DMS114 treated with DMSO at 0.1 percent for 48 hours (cell line): Measurements from ENCODE around the gene TPCN2.

ENCODE experiments used
- DNase-seq: peaks from one replicate; lab custom pipeline; 2025; ENCODE audit not compliant: unreplicated experiment; lab: John Stamatoyannopoulos, UW

The TPCN2 gene

DNA sequence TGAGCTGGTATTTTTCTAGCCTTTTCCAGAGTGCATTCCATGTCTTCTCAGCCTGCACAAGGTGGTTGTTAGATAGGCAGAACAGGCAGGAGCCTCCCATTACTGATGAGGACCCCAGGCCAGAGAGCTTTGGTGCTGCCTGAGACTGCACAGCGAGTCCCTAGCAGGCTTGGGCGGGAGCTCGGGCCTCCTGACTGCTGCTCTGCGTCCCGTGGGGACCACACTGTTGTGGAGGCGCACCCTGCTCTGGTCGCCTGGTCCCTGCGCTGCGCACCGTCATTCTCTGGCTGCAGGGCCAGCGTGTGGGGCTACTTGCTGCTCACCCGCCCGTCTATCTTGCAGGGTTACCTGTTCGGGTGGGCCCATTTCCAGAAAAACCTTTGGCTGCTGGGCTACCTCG is 8.5 kb downstream of the TPCN2 start:
- no peak for DNase-seq

DNA sequence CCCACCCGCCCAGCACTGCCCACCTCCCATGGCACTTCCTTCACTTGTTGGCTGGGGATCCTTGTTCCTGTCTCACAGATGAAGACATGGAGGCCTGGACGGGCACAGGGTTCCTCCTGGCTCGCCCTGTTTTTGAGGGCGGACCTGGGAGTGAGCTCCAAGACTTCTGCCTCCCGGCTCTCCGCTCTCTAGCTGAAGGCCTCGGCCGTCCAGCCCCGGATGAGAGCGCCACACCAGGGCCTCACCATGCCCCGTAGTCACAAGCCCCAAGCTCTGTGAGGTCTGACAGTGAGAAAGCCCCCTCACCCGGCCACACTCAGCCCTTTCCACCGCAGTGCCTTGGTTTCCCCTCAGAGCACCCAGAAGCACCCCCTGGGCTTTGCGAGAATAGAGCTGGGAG is 9.1 kb downstream of the TPCN2 start:
- no peak for DNase-seq

DNA sequence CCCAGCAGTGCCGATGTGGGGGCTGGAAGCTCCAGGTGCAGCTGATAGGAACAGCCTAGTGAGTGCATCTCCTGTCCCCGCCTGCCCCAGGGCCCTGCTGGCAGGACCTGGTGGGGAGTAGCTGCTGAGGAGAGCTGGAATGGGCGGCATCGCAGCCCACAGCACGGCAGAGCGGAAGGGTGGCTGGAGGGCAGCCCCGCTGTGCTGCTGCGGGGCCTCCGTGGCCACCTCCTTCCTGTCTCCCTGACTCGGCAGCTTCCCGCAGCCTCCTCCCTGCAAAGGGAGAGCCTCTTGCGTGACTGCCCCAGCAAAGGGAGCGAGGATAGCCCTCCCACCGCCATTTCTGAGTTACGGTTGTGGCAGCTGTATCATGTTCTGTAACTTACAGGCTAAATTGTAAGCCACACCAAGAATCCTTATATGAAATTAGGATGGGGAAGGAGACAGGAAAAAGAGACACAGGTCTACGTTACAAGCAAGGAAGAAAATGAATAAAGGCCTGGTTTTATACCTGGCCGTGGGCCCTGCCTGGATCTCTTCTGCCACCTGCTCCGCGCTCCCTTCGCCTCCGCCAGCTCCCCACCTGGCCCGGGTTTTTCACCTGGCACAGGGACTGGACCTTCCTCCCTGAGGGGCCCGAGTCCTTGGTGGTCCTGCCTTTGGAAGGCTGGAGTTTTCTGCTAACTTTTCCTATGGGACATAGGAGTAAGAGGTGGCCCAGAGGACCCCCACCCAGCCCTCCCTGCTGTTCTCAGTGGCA is 10.0 kb downstream of the TPCN2 start:
- no peak for DNase-seq

DNA sequence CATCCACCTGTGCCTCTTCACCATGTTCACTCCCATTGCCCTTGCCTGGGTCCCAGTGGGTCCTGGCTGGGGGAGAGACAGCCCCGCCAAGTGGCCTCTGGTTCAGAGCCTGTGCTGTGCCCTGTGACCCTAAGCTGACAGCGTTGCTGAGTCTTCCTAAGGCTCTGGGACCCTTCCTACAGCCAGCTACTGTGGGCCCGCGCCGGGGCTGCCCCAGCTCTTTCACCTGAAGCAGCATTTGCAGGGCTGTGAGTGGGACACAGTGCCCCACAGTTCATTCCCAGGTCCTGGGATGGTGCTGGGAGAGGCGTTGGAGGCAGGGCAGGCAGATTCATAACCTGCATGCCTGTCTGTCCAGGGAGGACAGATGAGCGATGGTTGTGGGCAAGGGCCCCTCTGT is 10.7 kb downstream of the TPCN2 start:
- no peak for DNase-seq

DNA sequence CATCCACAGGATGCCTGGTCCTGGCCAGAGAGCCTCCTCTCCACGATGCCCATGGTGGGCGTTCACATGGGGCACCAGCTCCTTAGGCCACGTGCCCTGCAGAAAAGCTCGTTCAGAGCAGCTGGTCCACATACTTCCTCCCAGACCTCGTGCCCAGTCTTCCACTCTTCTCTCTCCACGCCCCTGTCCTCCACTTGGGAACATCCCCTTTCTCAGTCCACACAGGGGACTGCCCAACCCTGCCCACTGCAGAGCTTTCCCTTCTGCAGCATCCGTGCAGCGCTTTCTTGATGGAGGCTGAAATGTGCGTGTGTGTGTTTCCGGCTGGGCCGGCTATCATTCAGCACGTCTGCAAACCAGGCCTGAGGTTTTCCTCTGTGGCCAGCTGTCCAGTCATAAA is 11.3 kb downstream of the TPCN2 start:
- DNase-seq: no peak

DNA sequence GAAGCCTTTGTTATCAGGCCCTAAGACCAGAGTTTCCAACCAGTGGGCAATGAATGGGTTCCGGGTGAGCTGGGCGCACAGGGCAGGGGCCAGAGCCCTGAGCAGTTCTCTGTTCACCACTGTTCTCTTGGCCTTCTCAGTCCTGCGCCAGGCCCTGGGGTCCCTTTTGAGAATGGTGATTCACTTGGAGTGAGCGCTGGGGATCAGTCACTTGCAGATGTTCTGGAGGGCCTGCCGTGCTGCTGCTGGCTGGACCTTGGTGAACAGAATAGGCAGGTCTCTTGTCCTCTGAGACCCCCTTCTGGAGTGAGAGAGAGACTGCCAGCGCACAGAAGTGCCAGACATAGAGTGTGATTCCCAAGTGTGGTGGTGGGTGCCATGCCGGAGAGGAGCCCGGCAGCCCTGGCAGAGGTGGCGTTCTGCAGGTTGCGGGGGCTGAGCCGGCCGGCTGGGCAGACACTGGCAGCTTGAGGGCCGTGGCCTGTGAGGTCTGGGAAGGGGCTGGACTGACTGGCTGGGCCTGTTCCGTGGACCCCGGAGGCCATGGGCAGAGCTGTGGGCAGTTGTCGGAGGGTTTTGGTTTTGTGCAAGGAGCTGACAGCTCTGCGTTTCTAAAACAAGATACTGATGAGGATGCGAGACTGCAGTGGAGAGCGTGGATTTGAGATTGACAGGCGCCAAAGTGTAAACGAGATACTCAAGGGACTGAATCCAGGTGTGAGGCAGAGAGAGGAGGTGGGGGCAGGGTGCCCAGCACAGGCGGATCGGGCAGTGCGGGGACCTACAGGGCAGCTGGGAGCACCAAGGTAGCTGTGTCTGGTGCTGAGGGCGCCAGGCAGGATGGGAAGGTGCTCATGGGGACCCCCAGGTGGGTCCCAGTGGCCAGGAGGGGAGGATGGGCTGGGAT is 12.3 kb downstream of the TPCN2 start:
- no peak for DNase-seq

DNA sequence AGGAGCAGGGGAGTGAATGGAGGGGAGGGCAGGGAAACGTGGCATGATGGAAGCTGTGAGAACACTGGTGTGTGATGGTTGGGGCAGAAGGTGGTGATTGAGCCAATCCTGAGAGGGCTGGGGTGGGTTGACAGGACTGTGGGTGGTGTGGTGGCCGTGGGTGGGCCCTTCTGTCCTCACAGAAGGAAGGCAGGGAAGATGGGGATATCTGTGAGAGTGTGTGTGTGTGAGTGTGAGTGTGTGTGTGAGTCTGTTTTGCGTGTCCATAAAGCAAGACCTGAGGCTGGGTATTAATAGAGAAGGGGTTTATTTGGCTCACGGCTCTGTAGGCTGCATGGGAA is 13.0 kb downstream of the TPCN2 start:
- DNase-seq: no peak

DNA sequence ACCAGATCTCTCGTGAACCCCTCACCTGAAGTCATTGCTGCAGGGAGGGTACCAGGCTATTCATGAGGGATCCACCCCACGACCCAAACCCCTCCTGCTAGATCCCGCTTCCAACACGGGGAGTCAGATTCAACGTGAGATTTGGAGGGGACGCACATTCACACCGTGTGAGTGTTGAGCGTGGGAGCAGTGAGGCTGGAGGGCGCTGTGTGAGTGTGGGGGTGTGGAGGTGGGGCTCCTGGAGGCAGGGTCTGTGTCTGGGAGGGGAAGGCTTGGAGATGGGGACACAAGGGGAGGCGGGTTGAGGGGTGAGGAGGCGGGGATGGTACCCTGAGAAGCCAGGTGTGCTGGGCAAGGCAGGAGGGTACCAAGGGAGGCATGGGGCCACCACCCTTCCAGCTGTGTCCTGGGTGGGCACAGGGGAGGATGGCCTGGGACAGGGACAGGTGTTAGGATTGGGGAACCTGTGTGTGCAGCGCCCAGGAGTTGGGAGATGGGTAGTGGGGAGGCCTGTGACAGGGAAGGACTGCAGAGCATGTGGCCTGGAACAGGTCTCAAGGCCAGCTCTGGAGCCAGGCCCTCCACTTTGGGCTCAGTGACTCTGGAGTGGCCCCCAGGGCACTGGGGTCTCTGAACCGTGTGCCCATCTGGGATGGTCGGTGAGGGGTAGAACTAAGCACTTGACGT is 13.6 kb downstream of the TPCN2 start:
- no peak for DNase-seq

DNA sequence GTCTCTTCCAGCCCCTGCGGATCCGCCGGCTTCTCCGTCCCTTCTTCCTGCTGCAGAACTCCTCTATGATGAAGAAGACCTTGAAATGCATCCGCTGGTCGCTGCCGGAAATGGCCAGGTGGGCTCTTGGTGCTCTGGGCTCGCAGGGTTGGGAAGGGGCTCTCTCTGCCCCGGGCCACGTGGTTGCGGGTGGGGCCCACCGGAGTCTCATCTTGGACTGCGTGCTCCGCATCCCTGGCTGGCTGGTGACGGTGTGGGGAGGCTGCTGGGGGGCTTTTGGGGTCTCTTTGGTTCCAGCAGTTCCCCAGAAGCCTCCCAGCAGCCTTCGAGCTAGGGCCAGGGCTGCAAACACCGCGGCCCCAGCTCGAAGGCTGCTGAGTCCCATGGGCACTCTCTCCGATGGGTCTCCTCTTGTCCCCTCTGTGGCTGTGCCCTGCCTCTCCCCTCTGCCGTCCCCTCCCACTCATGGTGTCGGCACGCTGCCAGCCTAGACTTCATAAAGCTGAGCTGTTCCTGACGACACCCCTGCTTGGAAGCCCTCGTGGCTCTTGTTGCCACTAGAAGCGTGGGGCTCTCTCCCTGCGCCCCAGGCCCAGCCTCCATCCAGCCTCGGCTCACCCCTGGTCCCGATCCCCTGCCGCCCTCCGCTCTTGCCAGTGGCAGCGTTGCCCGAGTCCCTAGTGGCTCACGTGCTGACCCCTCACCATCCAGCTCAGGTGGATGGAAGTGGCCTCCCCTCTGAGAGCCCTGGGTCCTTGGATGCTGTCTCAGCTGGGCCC is 14.3 kb downstream of the TPCN2 start:
- no peak for DNase-seq

DNA sequence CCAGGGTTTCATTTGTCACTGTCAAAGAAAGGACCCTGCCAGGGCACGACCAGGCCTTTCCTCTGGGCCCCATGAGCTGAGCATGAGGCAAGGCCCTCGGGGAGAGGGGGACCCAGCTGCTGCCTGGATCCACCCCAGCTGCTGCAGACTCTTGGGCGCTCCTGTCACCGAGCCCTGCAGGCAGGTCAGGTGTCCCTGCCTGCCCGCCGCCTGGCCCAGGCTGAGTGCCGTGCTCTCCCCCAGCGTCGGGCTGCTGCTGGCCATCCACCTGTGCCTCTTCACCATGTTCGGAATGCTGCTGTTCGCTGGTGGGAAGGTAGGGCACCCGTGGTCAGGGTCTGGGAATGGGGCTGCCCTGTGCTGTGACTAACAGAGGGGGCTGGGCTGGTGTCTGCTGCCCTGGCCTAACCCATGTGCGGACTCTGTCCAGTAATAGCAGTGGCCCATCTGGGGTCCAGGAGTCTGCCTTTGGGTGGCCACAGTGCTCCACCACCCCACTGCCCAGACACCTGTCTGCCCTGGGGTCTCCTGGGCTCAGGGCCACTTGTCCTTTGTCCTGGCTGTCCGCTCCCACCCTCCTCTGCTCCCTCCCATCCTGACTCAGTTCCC is 15.0 kb downstream of the TPCN2 start:
- no peak for DNase-seq

DNA sequence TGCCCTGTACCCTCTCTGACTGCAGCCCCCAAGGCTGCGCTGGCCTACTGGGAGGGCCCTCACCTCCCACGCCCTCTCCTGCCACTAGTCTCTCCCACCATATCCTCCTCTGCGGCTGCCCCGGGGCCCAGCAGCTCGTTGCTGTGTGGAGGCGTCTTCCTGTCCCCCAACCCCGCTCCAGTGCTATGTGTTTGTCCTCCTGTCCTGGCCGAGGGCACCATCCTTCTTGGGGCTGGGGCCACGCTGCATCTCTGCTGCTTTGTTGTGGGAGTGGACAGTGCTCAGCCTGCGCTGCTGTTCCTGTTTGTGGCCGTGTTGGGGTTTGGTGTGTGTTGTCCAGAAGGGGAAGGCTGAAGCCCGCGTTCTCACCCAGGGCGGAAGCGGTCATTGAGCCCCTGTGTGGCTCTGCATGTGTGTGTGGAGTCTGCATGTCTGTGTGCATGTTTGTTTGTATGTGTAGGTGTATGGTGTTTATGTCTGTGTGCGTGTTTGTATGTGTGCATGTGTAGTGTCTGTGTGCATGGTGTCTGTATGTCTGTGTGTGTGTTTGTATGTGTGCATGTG is 15.7 kb downstream of the TPCN2 start:
- DNase-seq: no peak

DNA sequence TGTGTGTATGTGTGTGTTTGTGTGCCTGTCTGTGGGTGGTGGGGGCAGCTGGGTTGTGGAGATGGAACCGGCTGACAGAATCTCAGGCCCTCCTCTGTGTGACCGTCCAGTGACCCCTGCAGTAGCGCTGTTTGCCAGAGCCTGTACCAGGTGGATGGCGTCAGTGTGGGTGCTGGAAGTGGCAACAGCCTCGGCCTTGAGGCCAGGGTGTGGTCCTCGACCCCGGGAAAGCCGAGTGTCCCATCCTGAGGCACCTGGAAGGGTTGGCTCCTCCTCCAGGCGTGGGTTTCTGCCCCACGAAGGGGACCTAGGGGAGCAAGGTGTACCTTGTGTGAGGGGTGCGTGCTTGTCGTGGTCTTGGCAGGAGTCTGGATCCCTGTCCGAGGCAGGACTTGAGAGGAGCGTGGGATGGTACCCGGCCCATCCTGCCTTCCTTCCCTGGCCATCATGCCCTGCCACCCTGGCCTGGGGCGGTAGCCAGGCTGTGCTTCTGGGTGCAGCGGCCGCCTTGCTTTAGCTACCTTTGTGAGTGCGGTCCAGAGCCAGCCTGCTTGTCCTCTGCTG is 16.5 kb downstream of the TPCN2 start:
- DNase-seq: no peak

DNA sequence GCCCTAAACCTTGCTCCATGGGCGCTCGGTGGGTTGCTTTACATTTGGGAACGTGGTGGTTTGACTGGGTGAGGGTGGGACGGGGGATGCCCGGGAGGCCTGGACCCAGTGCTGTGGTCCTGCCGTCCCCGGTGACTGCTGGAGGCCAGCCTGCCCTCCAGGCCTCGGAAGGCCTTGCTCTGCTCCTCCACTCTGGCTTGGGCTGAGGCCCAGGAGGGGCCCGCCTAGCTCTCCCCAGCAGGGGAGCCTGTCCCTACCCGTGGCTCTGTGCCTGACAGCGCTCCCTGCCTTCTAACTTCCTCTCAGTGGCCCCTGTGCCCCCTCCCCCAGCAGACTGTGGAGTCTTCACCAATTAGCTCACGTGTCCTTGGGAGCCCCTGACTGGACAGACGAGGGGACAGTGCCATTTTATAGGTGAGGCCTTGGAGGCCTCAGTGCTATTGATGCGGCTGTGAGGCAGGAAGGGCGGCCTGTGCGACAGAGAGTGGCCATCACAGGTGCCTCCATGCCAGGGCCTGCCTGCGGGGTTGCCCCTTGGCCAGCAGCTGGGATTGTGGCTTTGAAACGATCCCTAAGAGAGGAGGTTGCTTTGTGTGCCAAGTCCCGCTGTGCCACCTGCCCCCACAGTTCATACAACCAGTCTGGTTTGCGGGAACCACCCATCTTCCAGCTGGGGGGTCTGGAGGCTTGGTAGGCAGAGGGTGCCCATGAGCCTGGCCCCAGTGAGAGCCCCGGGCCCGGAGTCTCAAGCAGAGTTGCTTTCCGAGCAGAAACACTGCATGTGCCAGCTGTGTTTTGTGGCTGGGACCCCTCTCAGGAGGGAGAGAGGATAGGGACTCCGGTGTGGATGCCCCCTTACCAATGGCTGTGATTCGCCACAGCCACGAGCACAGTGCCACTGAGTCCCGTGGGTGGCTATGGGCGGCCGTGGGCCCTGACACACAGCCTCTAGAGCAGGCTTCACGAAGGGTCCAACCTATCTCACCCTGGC is 17.7 kb downstream of the TPCN2 start:
- DNase-seq: no peak

DNA sequence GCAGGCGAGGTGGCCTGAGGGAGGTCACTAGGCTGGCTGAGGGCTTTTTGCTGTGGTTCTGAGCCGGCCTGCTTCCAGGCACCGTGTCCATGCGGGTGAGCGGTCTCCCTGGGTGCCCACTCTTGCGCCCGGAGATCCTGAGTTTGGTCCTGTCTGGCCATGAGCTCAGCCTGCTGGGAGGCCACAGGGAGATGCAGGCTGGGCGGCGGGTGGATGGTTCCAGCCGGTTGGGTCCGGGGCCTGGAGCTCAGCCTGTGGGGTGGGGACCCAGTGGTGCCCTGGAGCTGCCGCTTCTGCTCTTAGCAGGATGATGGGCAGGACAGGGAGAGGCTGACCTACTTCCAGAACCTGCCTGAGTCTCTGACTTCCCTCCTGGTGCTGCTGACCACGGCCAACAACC is 18.5 kb downstream of the TPCN2 start:
- DNase-seq: no peak

DNA sequence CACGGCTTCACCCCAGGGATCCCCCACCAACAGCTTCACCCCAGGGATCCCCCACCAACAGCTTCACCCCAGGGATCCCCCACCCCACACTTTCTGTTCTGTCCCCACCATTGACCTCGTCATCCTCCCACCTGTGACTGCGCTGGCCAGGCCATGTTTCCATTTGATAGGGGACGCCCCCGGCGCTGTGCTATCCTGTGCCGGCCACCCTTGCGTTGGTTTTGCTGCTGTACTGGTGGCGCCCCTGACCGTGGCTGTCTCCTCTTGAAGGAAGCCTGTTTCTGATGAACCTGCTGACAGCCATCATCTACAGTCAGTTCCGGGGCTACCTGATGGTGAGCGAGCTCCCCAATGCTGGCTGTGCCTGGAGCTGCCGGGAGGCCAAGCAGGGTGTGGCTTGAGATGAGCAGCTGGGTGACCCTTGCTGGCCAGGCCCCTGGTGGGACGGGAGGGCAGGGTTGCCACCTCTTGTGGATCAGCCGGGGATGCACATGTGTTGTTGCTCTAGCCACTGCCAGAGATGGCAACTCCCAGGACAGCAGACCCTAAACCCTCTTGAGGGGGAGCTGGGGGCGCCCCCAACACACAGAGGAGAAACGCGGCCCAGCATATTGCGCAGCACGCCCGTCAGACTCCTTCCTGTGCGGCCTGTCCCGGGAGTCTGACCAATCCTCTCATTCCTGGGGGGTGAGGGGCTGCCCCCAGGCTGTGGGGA is 22.5 kb downstream of the TPCN2 start:
- DNase-seq: no peak

DNA sequence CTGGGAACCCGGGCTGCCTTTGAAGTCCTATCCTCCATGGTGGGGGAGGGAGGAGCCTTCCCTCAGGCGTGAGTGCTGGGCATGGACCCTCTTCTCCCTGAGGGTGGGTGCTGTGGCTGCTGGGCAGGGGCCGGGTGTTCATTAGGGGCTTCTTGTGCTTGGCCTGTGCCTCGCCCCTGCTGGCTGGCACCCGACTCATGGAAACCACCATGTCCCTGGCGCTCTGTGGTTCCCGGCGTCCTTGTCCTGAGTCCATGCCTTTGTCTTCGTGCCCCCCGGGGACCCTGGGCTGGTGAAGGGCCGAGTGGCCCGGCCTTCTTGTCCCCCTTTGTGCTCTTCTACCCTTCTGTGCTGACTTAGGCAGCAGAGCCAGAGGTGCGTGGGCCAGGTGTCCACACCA is 23.2 kb downstream of the TPCN2 start:
- DNase-seq: no peak

DNA sequence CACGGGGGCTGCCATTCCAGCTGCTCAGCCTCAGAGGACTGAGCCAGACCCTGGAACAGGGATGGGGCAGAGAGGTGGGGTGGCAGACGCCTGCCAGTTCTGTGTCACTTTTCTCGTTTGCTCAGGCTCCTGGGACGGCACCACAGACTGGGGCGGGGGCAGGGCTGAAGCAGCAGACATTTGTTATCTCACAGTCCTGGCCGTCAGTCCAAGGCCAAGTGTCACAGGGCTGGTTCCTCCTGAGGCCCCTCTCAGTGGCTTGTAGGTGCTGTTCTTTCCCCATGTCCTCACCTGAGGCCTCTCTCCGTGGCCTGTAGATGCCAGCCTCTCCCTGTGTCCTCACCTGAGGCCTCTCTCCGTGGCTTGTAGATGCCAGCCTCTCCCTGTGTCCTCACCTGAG is 24.7 kb downstream of the TPCN2 start:
- no peak for DNase-seq
